ENCODE data around the gene RNF224.

DNA sequence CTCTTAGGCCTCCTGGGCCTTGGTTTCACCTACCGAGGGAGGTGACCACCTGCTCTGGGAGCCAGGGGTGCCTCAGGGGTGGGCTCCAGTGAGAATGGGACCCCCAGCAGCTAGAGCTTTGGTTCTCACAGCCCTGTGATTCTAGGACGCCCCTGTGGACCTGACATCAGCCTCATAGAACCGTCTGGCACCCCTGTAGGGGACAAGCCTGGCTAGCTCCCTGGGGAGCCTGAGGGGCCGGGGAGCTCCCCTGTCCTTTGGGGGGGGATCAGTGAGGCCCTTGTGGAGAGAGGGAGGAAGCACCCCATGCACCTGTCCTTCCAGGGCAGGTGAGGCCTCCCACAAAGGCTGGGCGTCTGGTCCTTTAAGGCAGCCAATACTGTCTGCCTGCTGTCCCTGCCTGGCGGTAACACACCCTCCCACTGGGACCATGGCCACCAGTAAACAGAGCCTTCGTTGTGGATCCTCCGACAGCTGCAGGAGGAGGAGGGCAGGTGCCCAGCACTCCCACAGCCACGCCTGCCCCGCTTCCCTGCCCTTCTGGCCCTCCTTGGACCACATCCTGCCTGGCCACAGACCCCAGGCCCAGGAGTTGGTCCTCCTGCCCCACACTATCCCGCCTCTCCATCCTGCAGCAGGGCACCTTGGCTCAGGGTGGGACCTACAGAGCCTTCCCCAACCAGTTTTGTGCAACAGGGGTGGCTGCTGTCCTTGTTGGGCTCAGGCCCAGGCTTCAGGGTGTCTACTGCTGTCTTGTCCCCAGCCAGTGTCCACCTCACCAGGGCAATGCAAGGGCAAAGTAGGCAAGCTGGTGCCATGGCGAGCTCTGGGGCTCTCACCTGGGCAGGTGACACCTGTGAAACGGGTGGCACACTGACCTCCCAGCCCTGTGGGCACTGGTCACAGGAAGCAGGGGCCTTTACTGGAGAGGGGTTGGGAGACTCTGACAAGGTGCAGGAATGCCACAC is 10.7 kb downstream of the RNF224 start:
- no peak for TF ChIP-seq EZH2 (IDR thresholded peaks at IDR 0.05; ENCODE audit: borderline replicate concordance, low read depth, low read length, severe bottlenecking)
- TF ChIP-seq, protein P1, sequence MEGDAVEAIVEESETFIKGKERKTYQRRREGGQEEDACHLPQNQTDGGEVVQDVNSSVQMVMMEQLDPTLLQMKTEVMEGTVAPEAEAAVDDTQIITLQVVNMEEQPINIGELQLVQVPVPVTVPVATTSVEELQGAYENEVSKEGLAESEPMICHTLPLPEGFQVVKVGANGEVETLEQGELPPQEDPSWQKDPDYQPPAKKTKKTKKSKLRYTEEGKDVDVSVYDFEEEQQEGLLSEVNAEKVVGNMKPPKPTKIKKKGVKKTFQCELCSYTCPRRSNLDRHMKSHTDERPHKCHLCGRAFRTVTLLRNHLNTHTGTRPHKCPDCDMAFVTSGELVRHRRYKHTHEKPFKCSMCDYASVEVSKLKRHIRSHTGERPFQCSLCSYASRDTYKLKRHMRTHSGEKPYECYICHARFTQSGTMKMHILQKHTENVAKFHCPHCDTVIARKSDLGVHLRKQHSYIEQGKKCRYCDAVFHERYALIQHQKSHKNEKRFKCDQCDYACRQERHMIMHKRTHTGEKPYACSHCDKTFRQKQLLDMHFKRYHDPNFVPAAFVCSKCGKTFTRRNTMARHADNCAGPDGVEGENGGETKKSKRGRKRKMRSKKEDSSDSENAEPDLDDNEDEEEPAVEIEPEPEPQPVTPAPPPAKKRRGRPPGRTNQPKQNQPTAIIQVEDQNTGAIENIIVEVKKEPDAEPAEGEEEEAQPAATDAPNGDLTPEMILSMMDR (IDR thresholded peaks at IDR 0.05; ENCODE audit: borderline replicate concordance, extremely low read depth, low read length, poor library complexity, severe bottlenecking) = no peak

Data from DND-41 (cell line).